Caco-2 (cell line): ENCODE data around the gene ANP32B. TPM values are rescaled to one million over a fixed set of nuclear protein-coding genes. Genes with fewer than 3 reads are reported as not detected.
A peak's percentile ranks its signal among the peaks of the same experiment; 100 is the strongest.

Experiments
- BruUV-seq: library from RNA; stranded (reverse); fragments of 400-500 nt; replicated peaks from 2 replicates; lab custom pipeline; 2021; lab: Mats Ljungman, UMichigan
- CTCF ChIA-PET: fragments of 300-600 bp; sonication (Branson Sonifier 250); formaldehyde crosslinking; loops from one replicate; lab custom pipeline; 2022; ENCODE audit warnings: antibody characterized with exemption; lab: Charles Lee
- POLR2A ChIA-PET: fragments of 300-600 bp; sonication (Branson Sonifier 250); formaldehyde crosslinking; loops from one replicate; lab custom pipeline; 2022; ENCODE audit warnings: antibody characterized with exemption; lab: Charles Lee
- DNase-seq, 2 experiments: peaks; one replicate each; pipeline versions ENCODE4 v3.0.0 to v3.0.0-alpha.2; 2020 to 2022
- H3K27me3 ChIP-seq: replicated peaks from 2 replicates; pipeline ENCODE4 v1.6.0; 2011; ENCODE audit warnings: low read length; ENCODE audit not compliant: control insufficient read depth, insufficient read depth
- H3K36me3 ChIP-seq: 2 replicates; pipeline ENCODE4 v1.5.1; 2011; ENCODE audit warnings: low read length; ENCODE audit not compliant: control insufficient read depth, insufficient read depth
- H3K4me1 ChIP-seq: fragments of 250-450 bp; sonication (Bioruptor Pico); 2 replicates; pipeline ENCODE4 v1.5.1; 2020; ENCODE audit warnings: mild to moderate bottlenecking
- H3K4me3 ChIP-seq: 2 replicates; pipeline ENCODE4 v1.5.1; 2011; ENCODE audit warnings: low read depth, mild to moderate bottlenecking, control low read depth, low read length
- H3K9me3 ChIP-seq: fragments of 250-450 bp; sonication (Bioruptor Pico); 2 replicates; pipeline ENCODE4 v1.5.1; 2020; ENCODE audit warnings: mild to moderate bottlenecking, moderate library complexity
- H3K27ac Mint-ChIP-seq: one replicate; pipeline ENCODE4 v1.8.0; 2022; ENCODE audit warnings: mixed read lengths; ENCODE audit not compliant: unreplicated experiment
- H3K27me3 Mint-ChIP-seq: one replicate; pipeline ENCODE4 v1.8.0; 2022; ENCODE audit warnings: mixed read lengths; ENCODE audit not compliant: insufficient read depth, unreplicated experiment
- H3K36me3 Mint-ChIP-seq: one replicate; pipeline ENCODE4 v1.8.0; 2022; ENCODE audit warnings: mild to moderate bottlenecking, mixed read lengths; ENCODE audit not compliant: insufficient read depth, unreplicated experiment
- H3K4me1 Mint-ChIP-seq: one replicate; pipeline ENCODE4 v1.8.0; 2022; ENCODE audit warnings: low read depth, mixed read lengths; ENCODE audit not compliant: unreplicated experiment
- H3K4me3 Mint-ChIP-seq: one replicate; pipeline ENCODE4 v1.8.0; 2022; ENCODE audit warnings: mild to moderate bottlenecking, moderate library complexity, mixed read lengths; ENCODE audit not compliant: unreplicated experiment
- H3K9me3 Mint-ChIP-seq: one replicate; pipeline ENCODE4 v1.8.0; 2022; ENCODE audit warnings: mixed read lengths; ENCODE audit not compliant: unreplicated experiment
- intact Hi-C: fragments of 100-400 bp; cut with micrococcal nuclease; formaldehyde crosslinking; loops from one replicate; pipeline ENCODE4 v1.10.0; 2022; ENCODE audit not compliant: unreplicated experiment
- total RNA-seq: library from RNA; stranded (reverse); gene quantifications from 2 replicates; pipeline ENCODE4 v1.2.3, GENCODE V29; 2022
- TF ChIP-seq, protein P1 (sequence below), 2 experiments: fragments of 200-600 bp in 1 of 2; IDR thresholded peaks; 1 replicate in 1 of 2; 2 replicates in 1 of 2; pipeline versions ENCODE4 v1.5.1 to v1.8.0; 2011 to 2022; ENCODE audit warnings: antibody characterized with exemption in 1 of 2, control low read depth in 1 of 2, inconsistent platforms in 1 of 2, low read depth in 1 of 2, low read length in 1 of 2, mild to moderate bottlenecking in 1 of 2, moderate library complexity in 1 of 2; ENCODE audit not compliant: insufficient read depth in 1 of 2, severe bottlenecking in 1 of 2, unreplicated experiment in 1 of 2

The ANP32B gene
- total RNA-seq, 1 experiment from 2014 or later, result 317 TPM

DNA sequence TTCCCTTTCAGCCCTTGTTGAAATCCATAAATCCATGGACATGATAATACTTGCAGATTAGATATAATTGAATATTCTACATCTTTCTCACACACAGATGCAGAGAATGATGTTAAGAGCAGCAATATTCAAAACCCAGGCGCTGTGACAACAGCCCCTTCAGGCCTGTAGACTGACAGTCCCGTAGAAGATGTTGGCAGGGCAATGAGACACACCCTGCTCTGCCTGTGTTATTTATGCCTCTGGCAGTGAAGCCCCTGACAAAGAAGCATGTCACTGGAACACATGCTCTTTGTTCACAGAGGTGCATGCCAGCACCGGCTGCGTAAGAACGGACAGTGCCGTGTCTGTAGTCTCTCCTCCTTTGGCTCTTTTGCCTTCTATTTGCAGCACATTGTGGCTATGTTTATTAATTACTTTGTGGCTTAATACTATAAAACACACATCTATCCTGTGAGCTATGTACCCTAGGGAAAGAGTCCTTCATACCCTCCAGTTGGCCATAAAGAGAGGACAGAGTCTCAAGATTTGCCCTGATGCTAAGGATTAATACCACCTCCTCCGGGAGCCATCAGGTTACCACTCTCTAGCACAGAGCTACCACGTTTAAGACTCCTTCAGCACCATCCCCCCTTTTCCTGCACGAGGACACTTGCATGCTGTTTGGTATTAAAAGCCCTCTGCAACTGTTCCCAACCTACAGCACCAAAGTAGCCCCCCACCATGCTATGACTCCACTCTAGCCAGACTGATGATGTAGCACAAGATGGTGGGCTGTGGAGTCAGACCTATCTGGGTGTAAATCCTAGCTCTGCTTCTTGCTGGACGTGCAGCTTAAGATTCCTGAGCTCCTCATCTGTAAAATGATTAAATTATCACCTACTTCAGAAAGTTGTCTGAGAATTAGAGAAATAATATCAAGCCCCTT is 2.0 kb upstream of the ANP32B start:
- H3K36me3 ChIP-seq, result no peaks in the 10 kb centered on the region
- peaks cover 5% of the 10 kb centered on the region for H3K4me1 ChIP-seq
- Mint-ChIP-seq H3K9me3 (no peaks in the 10 kb centered on the region), H3K27ac (peak overlapping the region; percentile 84), H3K4me3 (peak overlapping the region; percentile 79), H3K4me1 (peaks cover 20% of the 10 kb centered on the region), H3K36me3 (peaks cover 34% of the 10 kb centered on the region), H3K27me3 (no peaks in the 10 kb centered on the region)
- TF ChIP-seq, protein P1, sequence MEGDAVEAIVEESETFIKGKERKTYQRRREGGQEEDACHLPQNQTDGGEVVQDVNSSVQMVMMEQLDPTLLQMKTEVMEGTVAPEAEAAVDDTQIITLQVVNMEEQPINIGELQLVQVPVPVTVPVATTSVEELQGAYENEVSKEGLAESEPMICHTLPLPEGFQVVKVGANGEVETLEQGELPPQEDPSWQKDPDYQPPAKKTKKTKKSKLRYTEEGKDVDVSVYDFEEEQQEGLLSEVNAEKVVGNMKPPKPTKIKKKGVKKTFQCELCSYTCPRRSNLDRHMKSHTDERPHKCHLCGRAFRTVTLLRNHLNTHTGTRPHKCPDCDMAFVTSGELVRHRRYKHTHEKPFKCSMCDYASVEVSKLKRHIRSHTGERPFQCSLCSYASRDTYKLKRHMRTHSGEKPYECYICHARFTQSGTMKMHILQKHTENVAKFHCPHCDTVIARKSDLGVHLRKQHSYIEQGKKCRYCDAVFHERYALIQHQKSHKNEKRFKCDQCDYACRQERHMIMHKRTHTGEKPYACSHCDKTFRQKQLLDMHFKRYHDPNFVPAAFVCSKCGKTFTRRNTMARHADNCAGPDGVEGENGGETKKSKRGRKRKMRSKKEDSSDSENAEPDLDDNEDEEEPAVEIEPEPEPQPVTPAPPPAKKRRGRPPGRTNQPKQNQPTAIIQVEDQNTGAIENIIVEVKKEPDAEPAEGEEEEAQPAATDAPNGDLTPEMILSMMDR (IDR thresholded peaks at IDR 0.05; ENCODE audit: insufficient read depth in 1 of 2, low read depth in 1 of 2, low read length in 1 of 2, severe bottlenecking in 1 of 2, unreplicated experiment in 1 of 2), result no peak
- H3K4me3 ChIP-seq, result no peak overlapping the region
- H3K27me3 ChIP-seq, result no peaks in the 10 kb centered on the region
- no peak for DNase-seq
- no TSS peak for BruUV-seq
- intact Hi-C loops, result loop anchor here (10.0 kb wide), 1 partner anchor 274 kb away; the partner anchor contains the start of gene TBC1D2
- CTCF ChIA-PET, result no interaction called here
- no peaks in the 10 kb centered on the region for H3K9me3 ChIP-seq
- POLR2A ChIA-PET, result interaction anchor here (0.8 kb wide), 1 partner anchor 36 kb away, joined by 5 read pairs; no protein-coding TSS in a partner anchor

GRCh38 chr9:97981846-97982682 is 1.1 kb upstream of the ANP32B start:
- peak overlapping the region; percentile 96 for H3K4me3 ChIP-seq
- ChIA-PET POLR2A (interaction anchor here (0.7 to 2.1 kb wide), 5 partner anchors 37 to 497 kb away, joined by 3 to 15 read pairs (median 5); partner anchors contain the start of genes NCBP1, TSTD2 and XPA), CTCF (interaction anchor here (0.7 to 2.6 kb wide), 3 partner anchors 53 to 660 kb away, joined by 3 to 18 read pairs (median 4); partner anchors contain the start of gene TRMO)
- H3K9me3 ChIP-seq, result no peaks in the 10 kb centered on the region
- H3K27ac Mint-ChIP-seq, result peak overlapping the region; percentile 84
- no peaks in the 10 kb centered on the region for H3K27me3 Mint-ChIP-seq
- H3K27me3 ChIP-seq, result no peaks in the 10 kb centered on the region
- no peak for DNase-seq
- no peaks in the 10 kb centered on the region for H3K9me3 Mint-ChIP-seq
- H3K36me3 ChIP-seq, result no peaks in the 10 kb centered on the region
- H3K36me3 Mint-ChIP-seq, result peaks cover 37% of the 10 kb centered on the region
- peak overlapping the region; percentile 79 for H3K4me3 Mint-ChIP-seq
- TF ChIP-seq, protein P1 (IDR thresholded peaks at IDR 0.05; ENCODE audit: insufficient read depth in 1 of 2, low read depth in 1 of 2, low read length in 1 of 2, severe bottlenecking in 1 of 2, unreplicated experiment in 1 of 2), result no peak
- TSS peak; percentile 83 for BruUV-seq
- intact Hi-C loops, result loop anchor here (10.0 kb wide), 1 partner anchor 273 kb away; the partner anchor contains the start of gene TBC1D2
- H3K4me1 ChIP-seq, result peaks cover 10% of the 10 kb centered on the region
- peaks cover 27% of the 10 kb centered on the region for H3K4me1 Mint-ChIP-seq
